SK-N-SH (cell line): ENCODE results near the gene NOTUM. TPM values are rescaled to one million over a fixed set of nuclear protein-coding genes. Genes with fewer than 3 reads are reported as not detected.

Experiments used
- CTCF ChIA-PET: fragments of 300-600, 350-600 bp; formaldehyde crosslinking; extraction: SDS; loops from one replicate; lab custom pipeline; 2021; lab: Yijun Ruan, JAX
- POLR2A ChIA-PET: fragments of 350-600 bp; sonication (Branson Sonifier 250); formaldehyde crosslinking; extraction: SDS; loops from one replicate; lab custom pipeline; 2020; ENCODE audit warnings: antibody characterized with exemption, inconsistent platforms; lab: Yijun Ruan, JAX
- DNase-seq: peaks from one replicate; pipeline ENCODE4 v3.0.0; 2012
- H2AFZ ChIP-seq: fragments of 200-600 bp; sonication (generic); 2 replicates; pipeline ENCODE4 v1.8.1; 2016; ENCODE audit warnings: antibody characterized with exemption, mild to moderate bottlenecking, low read depth
- H3F3A ChIP-seq: fragments of 200-600 bp; sonication (generic); replicated peaks from 2 replicates; pipeline ENCODE3; 2016; ENCODE audit warnings: antibody characterized with exemption, mild to moderate bottlenecking; ENCODE audit not compliant: insufficient read depth
- H3K27ac ChIP-seq, 2 experiments: fragments of 200-500 bp in 1 of 2; fragments of 200-600 bp in 1 of 2; sonication (Bioruptor generic) in 1 of 2; sonication (generic), shearing (Covaris generic) in 1 of 2; 2 replicates each; pipeline versions ENCODE4 v1.5.1 to v1.6.1; 2014 to 2016; ENCODE audit warnings: low read depth in 2 of 2, inconsistent platforms in 1 of 2, low read length in 1 of 2, mild to moderate bottlenecking in 1 of 2, mixed read lengths in 1 of 2
- H3K27me3 ChIP-seq: fragments of 200-600 bp; sonication (generic), shearing (Covaris generic); 2 replicates; pipeline ENCODE4 v1.6.1; 2016; ENCODE audit warnings: mixed run types; ENCODE audit not compliant: insufficient read depth
- H3K36me3 ChIP-seq, 2 experiments: fragments of 200-500 bp in 1 of 2; fragments of 200-600 bp in 1 of 2; sonication (Bioruptor generic) in 1 of 2; sonication (generic) in 1 of 2; replicated peaks in 1 of 2; 2 replicates each; pipeline versions ENCODE3 to v1.5.1; 2014 to 2016; ENCODE audit warnings: low read length in 1 of 2, mild to moderate bottlenecking in 1 of 2; ENCODE audit not compliant: insufficient read depth in 2 of 2, control insufficient read depth in 1 of 2
- H3K4me1 ChIP-seq, 2 experiments: fragments of 200-500 bp in 1 of 2; fragments of 200-600 bp in 1 of 2; sonication (Bioruptor generic) in 1 of 2; sonication (generic), shearing (Covaris generic) in 1 of 2; 2 replicates each; pipeline versions ENCODE4 v1.5.1 to v1.6.1; 2014 to 2016; ENCODE audit warnings: low read depth in 1 of 2, low read length in 1 of 2, mixed run types in 1 of 2; ENCODE audit not compliant: insufficient read depth in 2 of 2, control insufficient read depth in 1 of 2
- H3K4me2 ChIP-seq: fragments of 200-600 bp; sonication (generic), shearing (Covaris generic); 2 replicates; pipeline ENCODE4 v1.6.1; 2017; ENCODE audit warnings: mixed run types
- H3K4me3 ChIP-seq, 2 experiments: fragments of 200-500 bp in 1 of 2; fragments of 200-600 bp in 1 of 2; sonication (Bioruptor generic) in 1 of 2; sonication (generic), shearing (Covaris generic) in 1 of 2; 2 replicates each; pipeline versions ENCODE4 v1.5.1 to v1.8.1; 2014 to 2016; ENCODE audit warnings: low read depth in 2 of 2, inconsistent platforms in 1 of 2, low read length in 1 of 2, mild to moderate bottlenecking in 1 of 2, mixed read lengths in 1 of 2, moderate library complexity in 1 of 2
- H3K79me2 ChIP-seq: fragments of 200-600 bp; sonication (generic); 2 replicates; pipeline ENCODE4 v1.8.1; 2017; ENCODE audit warnings: mild to moderate bottlenecking; ENCODE audit not compliant: insufficient read depth
- H3K9ac ChIP-seq: fragments of 200-600 bp; sonication (generic); 2 replicates; pipeline ENCODE4 v1.6.1; 2017; ENCODE audit warnings: mixed run types
- H3K9me2 ChIP-seq: fragments of 200-600 bp; sonication (generic); 2 replicates; pipeline ENCODE4 v1.6.1; 2017; ENCODE audit warnings: mixed run types
- H3K9me3 ChIP-seq: fragments of 200-600 bp; sonication (generic); 2 replicates; pipeline ENCODE4 v1.6.1; 2017; ENCODE audit warnings: mixed run types, mild to moderate bottlenecking, moderate library complexity
- H4K20me1 ChIP-seq: fragments of 200-600 bp; sonication (generic); 2 replicates; pipeline ENCODE4 v1.6.1; 2017; ENCODE audit warnings: mild to moderate bottlenecking, mixed run types; ENCODE audit not compliant: insufficient read depth
- EZH2phosphoT487 ChIP-seq: fragments of 200-600 bp; sonication (generic); IDR thresholded peaks from 2 replicates; pipeline ENCODE4 v1.6.1; 2017; ENCODE audit warnings: low read depth, mixed run types, mild to moderate bottlenecking, antibody characterized with exemption, moderate library complexity, borderline replicate concordance
- FOXM1 ChIP-seq: IDR thresholded peaks from 2 replicates; pipeline ENCODE4 v1.4.0; 2012; ENCODE audit warnings: low read depth, mild to moderate bottlenecking
- GABPA ChIP-seq: IDR thresholded peaks from 2 replicates; pipeline ENCODE4 v1.4.0; 2012; ENCODE audit warnings: low read depth, mild to moderate bottlenecking
- GATA2 ChIP-seq: sonication (generic); formaldehyde crosslinking; IDR thresholded peaks from 2 replicates; pipeline ENCODE4 v1.5.0; 2020; ENCODE audit warnings: mild to moderate bottlenecking, missing genetic modification reagents
- JUND ChIP-seq: IDR thresholded peaks from 2 replicates; pipeline ENCODE4 v1.4.0; 2012
- MEF2A ChIP-seq: IDR thresholded peaks from 2 replicates; pipeline ENCODE4 v1.4.0; 2012; ENCODE audit warnings: low read depth, borderline replicate concordance
- SIN3A ChIP-seq: IDR thresholded peaks from 2 replicates; pipeline ENCODE4 v1.6.1; 2012; ENCODE audit warnings: low read depth, mild to moderate bottlenecking, low read length, moderate library complexity, borderline replicate concordance
- TAF1 ChIP-seq: IDR thresholded peaks from 2 replicates; pipeline ENCODE4 v1.6.1; 2012; ENCODE audit warnings: low read depth, mild to moderate bottlenecking, low read length, moderate library complexity, borderline replicate concordance
- TCF12 ChIP-seq: IDR thresholded peaks from 2 replicates; pipeline ENCODE4 v1.4.0; 2012
- YY1 ChIP-seq: IDR thresholded peaks from 2 replicates; pipeline ENCODE4 v1.4.0; 2012; ENCODE audit warnings: low read depth, mild to moderate bottlenecking
- WGBS: methylation state at CpG from one replicate; pipeline ENCODE4 v1.1.6; 2017; ENCODE audit warnings: low lambda C conversion rate; 5-methylcytosine and 5-hydroxymethylcytosine counted together
- polyA plus RNA-seq, 3 experiments: library from polyadenylated mRNA; depleted of rRNA; stranded (reverse); fragments of >200 nt; gene quantifications; 2 replicates each; pipeline ENCODE4 v1.2.3, GENCODE V29; 2012
- TF ChIP-seq, protein P1 (sequence below): IDR thresholded peaks from 2 replicates; pipeline ENCODE4 v1.6.1; 2012; ENCODE audit warnings: mild to moderate bottlenecking, low read depth, low read length, moderate library complexity
- TF ChIP-seq, protein P2 (sequence below): IDR thresholded peaks from 2 replicates; pipeline ENCODE4; 2012
- TF ChIP-seq, protein P3 (sequence below): IDR thresholded peaks from 2 replicates; pipeline ENCODE4 v1.4.0; 2012; ENCODE audit warnings: low read depth
- TF ChIP-seq, protein P4 (sequence below): fragments of 150-350 bp; IDR thresholded peaks from 2 replicates; pipeline ENCODE4 v1.6.1; 2017; ENCODE audit warnings: antibody characterized with exemption, low read length, low read depth, borderline replicate concordance

The NOTUM gene
- polyA plus RNA-seq, 1 of the 3 experiments (the other 2 are of a cell fraction), result 0.33 TPM

DNA sequence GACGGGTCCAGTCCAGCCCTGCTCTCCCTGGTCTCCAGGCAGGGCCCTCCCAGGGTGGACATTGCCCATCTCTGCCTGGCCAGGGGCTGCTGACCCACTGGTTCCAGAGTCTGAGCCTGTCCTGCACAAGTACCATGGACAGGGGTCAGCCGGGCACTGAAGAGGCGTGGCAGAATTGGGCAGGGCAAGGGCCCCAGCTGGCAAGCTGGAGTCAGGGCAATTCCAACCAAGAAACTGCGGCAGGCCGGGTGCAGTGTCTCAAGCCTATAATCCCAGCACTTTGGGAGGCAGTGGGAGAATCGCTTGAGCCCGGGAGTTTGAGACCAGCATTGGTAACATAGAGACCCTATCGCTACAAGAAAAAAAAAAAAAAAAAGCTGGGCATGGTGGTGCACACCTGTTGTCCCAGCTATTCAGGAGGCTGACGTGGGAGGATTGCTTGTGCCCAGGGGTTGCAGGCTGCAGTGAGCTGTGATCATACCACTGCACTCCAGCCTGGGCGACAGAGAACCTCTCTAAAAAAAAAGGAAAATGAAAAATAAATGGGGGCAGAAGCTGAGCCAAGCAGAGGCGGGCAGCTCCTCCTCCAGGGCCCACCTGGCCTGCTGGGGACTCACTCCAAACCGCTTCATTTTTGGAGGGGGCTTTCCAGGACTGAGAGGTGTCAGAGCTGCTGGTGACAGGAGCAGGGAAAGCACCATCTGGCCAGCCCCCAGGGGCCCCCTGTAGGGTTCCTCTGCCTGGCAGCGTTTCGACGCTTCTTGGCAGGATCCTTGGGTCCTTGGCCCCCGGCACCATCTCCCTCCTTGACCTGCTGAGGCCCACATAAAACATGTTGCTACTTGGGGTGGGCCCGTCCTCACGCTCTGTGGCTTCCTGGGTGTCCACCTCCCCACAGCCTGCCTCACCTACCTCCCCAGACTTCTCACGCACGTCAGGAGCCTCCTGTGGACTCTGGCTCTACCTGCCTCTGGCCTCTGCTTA is 30.6 kb downstream of the NOTUM start:
- Histone ChIP-seq H3K79me2 (peaks cover 21% of the 10 kb centered on the region), H4K20me1 (peaks cover 19% of the 10 kb centered on the region), H3K27me3 (no peaks in the 10 kb centered on the region), H3K36me3 (peaks cover 0 to 20% of the 10 kb centered on the region in 2 experiments), H3F3A (peaks cover 21% of the 10 kb centered on the region), H3K27ac (no peak overlapping the region), H3K4me3 (no peak overlapping the region), H3K4me2 (no peak overlapping the region), H3K4me1 (peaks cover 12 to 26% of the 10 kb centered on the region in 2 experiments; a peak in 2 of 4 replicates), H3K9ac (no peak overlapping the region), H3K9me3 (no peaks in the 10 kb centered on the region), H3K9me2 (no peaks in the 10 kb centered on the region), H2AFZ (no peak overlapping the region)
- no peak for DNase-seq
- 92% methylated on average over 17 of the region's 20 CpGs for WGBS
- CTCF ChIA-PET, result interaction anchor here (1.3 to 11.7 kb wide), 5 partner anchors 18 to 100 kb away, joined by 4 to 107 read pairs (median 32); partner anchors contain the start of genes NOTUM and RAC3
- TF ChIP-seq EZH2phosphoT487 (no peak), SIN3A (peak; percentile 19; the same call in 1 of the 2 replicates), YY1 (no peak)
- TF ChIP-seq, protein P1, sequence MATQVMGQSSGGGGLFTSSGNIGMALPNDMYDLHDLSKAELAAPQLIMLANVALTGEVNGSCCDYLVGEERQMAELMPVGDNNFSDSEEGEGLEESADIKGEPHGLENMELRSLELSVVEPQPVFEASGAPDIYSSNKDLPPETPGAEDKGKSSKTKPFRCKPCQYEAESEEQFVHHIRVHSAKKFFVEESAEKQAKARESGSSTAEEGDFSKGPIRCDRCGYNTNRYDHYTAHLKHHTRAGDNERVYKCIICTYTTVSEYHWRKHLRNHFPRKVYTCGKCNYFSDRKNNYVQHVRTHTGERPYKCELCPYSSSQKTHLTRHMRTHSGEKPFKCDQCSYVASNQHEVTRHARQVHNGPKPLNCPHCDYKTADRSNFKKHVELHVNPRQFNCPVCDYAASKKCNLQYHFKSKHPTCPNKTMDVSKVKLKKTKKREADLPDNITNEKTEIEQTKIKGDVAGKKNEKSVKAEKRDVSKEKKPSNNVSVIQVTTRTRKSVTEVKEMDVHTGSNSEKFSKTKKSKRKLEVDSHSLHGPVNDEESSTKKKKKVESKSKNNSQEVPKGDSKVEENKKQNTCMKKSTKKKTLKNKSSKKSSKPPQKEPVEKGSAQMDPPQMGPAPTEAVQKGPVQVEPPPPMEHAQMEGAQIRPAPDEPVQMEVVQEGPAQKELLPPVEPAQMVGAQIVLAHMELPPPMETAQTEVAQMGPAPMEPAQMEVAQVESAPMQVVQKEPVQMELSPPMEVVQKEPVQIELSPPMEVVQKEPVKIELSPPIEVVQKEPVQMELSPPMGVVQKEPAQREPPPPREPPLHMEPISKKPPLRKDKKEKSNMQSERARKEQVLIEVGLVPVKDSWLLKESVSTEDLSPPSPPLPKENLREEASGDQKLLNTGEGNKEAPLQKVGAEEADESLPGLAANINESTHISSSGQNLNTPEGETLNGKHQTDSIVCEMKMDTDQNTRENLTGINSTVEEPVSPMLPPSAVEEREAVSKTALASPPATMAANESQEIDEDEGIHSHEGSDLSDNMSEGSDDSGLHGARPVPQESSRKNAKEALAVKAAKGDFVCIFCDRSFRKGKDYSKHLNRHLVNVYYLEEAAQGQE, result peak; percentile 95
- POLR2A ChIA-PET, result interaction anchor here (0.6 to 5.0 kb wide), 5 partner anchors 7 to 194 kb away, joined by 3 to 34 read pairs (median 4); partner anchors contain the start of genes FASN and PYCR1

DNA sequence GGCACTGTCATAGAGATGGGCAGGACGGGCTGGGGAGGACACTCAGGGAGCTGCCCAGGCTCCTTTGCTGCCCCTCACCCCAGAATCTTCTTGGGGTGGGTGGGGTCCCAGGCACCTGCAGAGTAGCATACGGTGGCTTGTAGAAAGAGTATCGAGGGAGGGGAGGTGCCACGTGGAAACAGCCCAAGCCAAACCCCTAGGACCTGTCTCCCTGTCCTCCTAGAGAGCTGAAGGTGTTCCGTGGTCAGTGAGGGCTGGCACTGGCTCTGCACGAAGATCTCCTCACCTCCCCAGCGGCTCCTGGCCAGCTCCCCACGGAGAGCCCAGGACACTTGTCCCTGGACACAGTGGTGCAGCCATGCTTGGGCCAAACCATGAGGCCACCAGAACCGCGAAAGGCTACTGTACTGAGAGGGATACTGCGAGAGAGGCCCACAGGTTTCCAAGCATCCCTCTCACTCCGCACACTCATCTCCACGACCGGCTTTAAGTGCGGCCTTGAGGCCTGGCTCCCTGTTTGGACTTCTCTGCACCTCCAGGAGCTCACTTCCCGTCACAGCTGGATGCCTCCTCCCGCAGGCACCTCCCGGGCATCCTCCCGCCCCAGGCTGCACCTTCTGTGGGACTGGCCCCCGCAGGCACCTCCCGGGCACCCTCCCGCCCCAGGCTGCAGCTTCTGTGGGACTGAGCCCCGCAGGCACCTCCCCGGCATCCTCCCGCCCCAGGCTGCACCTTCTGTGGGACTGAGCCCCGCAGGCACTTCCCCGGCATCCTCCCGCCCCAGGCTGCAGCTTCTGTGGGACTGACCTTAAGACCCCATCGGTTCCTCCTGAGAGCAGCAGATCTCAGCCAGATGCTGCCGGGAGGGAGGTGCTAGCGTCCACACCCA is 31.5 kb downstream of the NOTUM start:
- Histone ChIP-seq H4K20me1 (peaks cover 28% of the 10 kb centered on the region), H3K79me2 (peaks cover 27% of the 10 kb centered on the region), H3K36me3 (peaks cover 0 to 13% of the 10 kb centered on the region in 2 experiments), H2AFZ (no peak overlapping the region), H3K9me3 (no peaks in the 10 kb centered on the region), H3K4me1 (peaks cover 12 to 27% of the 10 kb centered on the region in 2 experiments; a peak in 2 of 4 replicates), H3K4me3 (peak overlapping the region in 1 of 2 experiments; percentile 92; a peak in 1 of 4 replicates), H3K27ac (no peak overlapping the region), H3K9me2 (no peaks in the 10 kb centered on the region), H3K4me2 (peak overlapping the region; percentile 100), H3K9ac (no peak overlapping the region), H3K27me3 (no peaks in the 10 kb centered on the region), H3F3A (peaks cover 17% of the 10 kb centered on the region)
- POLR2A ChIA-PET, result interaction anchor here (0.6 to 5.0 kb wide), 6 partner anchors 8 to 91 kb away, joined by 3 to 34 read pairs (median 4); partner anchors contain the start of genes P4HB and PYCR1
- CTCF ChIA-PET, result interaction anchor here (1.3 to 11.7 kb wide), 10 partner anchors 8 to 101 kb away, joined by 4 to 107 read pairs (median 14); partner anchors contain the start of genes NOTUM, PCYT2, PYCR1 and RAC3
- no peak for DNase-seq
- 95% methylated on average over 28 of the region's 31 CpGs for WGBS
- TF ChIP-seq GABPA (no peak), GATA2 (CRISPR knock-in tag) (no peak), FOXM1 (no peak), JUND (no peak), MEF2A (no peak), TAF1 (no peak), TCF12 (no peak)
- TF ChIP-seq, protein P2, sequence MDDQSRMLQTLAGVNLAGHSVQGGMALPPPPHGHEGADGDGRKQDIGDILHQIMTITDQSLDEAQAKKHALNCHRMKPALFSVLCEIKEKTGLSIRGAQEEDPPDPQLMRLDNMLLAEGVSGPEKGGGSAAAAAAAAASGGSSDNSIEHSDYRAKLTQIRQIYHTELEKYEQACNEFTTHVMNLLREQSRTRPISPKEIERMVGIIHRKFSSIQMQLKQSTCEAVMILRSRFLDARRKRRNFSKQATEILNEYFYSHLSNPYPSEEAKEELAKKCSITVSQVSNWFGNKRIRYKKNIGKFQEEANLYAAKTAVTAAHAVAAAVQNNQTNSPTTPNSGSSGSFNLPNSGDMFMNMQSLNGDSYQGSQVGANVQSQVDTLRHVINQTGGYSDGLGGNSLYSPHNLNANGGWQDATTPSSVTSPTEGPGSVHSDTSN, result no peak
- TF ChIP-seq, protein P3, sequence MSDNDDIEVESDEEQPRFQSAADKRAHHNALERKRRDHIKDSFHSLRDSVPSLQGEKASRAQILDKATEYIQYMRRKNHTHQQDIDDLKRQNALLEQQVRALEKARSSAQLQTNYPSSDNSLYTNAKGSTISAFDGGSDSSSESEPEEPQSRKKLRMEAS, result no peak
- TF ChIP-seq, protein P4, sequence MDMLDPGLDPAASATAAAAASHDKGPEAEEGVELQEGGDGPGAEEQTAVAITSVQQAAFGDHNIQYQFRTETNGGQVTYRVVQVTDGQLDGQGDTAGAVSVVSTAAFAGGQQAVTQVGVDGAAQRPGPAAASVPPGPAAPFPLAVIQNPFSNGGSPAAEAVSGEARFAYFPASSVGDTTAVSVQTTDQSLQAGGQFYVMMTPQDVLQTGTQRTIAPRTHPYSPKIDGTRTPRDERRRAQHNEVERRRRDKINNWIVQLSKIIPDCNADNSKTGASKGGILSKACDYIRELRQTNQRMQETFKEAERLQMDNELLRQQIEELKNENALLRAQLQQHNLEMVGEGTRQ, result no peak
